T47D (cell line): ENCODE results near the gene PP2D1.
A peak's percentile ranks its signal among the peaks of the same experiment; 100 is the strongest.
"Not testable (repeated sequence)": the region's sequence is repeated elsewhere in the genome, so short reads cannot be mapped to it uniquely, and the experiment has no call there.

Experiments
- DNase-seq, 2 experiments: peaks; one replicate each; pipeline versions ENCODE4 v3.0.0 to v3.0.0-alpha.2; 2011 to 2012; ENCODE audit warnings: low read depth in 1 of 2, low spot score in 1 of 2
- JUND ChIP-seq: IDR thresholded peaks from 2 replicates; pipeline ENCODE4 v1.6.1; 2012; ENCODE audit warnings: low read depth
- in situ Hi-C: cut with HindIII; loops from 2 replicates; pipeline ENCODE4 v1.10.0; 2016; ENCODE audit warnings: low sequenced_read_pairs, low pct_unique_long_range_greater_than_20kb

PP2D1 gene

DNA sequence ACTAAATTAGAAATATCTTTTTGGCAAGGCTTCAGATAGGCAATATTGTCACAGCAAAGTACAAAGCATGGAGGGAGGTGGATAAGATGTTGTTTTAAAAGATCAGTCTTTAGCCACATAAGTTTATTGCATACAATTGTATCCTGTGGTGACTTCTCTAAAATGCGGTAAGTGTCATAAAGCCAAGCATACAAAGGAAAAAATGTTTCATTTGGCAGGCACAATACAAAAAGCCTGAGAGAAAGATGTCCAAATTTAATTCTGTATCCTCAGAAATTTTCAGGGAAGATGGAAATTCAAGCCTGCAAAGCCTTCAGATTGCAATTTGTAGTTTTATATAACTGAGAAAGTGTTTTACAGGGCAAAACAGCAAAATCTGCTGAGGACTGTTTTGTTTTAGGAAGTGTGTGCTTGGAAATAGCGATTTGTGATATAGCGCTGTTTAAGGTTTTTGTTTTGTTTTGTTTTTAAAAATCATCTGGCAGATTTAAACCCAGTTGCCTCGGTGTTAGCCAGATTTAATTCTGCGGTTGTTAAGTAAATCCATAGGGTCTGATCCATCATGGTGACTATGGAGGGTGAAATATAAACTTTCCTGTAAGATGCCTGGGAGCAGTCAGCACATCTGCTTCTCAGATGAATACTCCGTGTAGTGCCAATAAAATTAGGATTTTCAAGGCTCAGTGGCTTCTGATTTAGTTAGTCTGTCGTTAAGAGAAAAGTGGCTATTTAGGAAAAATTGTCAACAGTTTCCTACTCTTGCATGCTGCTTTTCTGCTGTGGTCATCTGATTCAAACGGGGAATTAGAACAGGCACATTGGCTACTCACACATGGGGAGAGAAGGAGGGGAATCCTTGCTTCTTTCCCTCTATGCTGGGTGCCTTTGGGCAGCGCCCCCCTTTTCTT, 36.2 kb upstream of the PP2D1 start:
- in situ Hi-C loops: no loop called here
- no peak for DNase-seq
- no peak for TF ChIP-seq JUND

GRCh38 chr3:20047341-20047779, 35.3 kb upstream of the PP2D1 start:
- no peak for TF ChIP-seq JUND
- no peak for DNase-seq
- in situ Hi-C loops: no loop called here

- DNase-seq: no peak
- in situ Hi-C loops: no loop called here
- no peak for TF ChIP-seq JUND
These were observed 34.5 kb upstream of the PP2D1 start for GRCh38 chr3:20046556-20046955.

DNA sequence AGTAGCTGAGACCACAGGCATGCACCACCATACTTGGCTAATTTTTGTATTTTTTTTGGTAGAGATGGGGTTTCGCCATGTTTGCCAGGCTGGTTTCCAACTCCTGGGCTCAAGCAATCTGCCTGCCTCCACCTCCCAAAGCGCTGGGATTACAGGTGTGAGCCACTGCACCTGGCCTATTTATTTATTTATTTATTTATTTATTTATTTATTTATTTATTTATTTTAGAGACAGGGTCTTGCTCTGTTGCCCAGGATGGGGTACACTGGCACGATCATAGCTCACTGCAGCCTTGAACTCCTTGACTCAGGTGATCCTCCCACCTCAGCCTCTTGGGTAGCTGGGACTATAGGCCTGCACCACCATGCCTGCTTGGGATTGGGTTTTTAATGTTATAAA, 33.1 kb upstream of the PP2D1 start:
- in situ Hi-C loops, DNase-seq: not testable (repeated sequence)

DNA sequence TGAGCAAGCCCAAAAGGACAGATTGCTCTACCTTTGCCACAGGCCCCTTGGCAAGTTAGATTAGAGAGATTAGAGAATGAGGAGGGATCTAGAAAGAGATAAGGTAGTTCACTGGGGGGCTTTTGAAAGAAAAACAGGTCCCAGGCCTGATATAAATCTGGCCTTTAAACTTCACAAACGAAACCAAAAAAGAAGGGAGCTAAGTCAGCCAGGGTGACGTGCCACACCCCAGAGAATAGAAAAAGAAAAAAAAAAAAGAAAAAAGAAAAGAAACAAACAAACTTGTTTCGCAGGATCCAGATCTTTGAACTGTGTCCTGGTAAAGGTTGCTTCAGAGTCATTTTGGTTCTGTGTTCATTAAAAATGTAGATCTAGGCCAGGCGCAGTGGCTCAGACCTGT, 31.8 kb upstream of the PP2D1 start:
- in situ Hi-C loops: no loop called here

GRCh38 chr3:20043396-20043795, 31.3 kb upstream of the PP2D1 start:
- in situ Hi-C loops: no loop called here
- DNase-seq: peak in 1 of 2 experiments; percentile 47
- TF ChIP-seq JUND: no peak

More for the DNA sequence above, 31.8 kb upstream of the PP2D1 start:
- DNase-seq: no peak
- TF ChIP-seq JUND: no peak

DNA sequence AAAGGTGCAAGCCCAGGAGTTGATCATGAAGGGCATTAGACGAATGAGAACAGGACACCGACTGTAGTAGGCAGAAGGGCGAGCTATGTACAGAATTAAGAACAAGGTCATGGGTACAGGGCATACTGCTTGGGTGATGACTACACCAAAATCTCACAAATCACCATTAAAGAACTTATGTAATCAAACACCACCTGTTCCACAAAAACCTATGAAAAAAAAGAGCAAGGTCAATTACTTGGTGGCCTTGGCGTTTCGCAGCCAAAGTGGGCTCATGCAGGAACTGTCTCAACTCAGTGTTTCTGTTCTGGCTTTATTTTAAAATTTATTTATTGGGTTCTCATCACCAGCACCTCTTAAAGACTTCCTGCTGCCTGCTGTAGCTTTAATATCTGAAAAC, 30.3 kb upstream of the PP2D1 start:
- in situ Hi-C loops: no loop called here
- no peak for DNase-seq
- TF ChIP-seq JUND: no peak

GRCh38 chr3:20041197-20041780, 29.2 kb upstream of the PP2D1 start:
- in situ Hi-C loops: no loop called here
- peak; percentile 65 to 80 for DNase-seq

DNA sequence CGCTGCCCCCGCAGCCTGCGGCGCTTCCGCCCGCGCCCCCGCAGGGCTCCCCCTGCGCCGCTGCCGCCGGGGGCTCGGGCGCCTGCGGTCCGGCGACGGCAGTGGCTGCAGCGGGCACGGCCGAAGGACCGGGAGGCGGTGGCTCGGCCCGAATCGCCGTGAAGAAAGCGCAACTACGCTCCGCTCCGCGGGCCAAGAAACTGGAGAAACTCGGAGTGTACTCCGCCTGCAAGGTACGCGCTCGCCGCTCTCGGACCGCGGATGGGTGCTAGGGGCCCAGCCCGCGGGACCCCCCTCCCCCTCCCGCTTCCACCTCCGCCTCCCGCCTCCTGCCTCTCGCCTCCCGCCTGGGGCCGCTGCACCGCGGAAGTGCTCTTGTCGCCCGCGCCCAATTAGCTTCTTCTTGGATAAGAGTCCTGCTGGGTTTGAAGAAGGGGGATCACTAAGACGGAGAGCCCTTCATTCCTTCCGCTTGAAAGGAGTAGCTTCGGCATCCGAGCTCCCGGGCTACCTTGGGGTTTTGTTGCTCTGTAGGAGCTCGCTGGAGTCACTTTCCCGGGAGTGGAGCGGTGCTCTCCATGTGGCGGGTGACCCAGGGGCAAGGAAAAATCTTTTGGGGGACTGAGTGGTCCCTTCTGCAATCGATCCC, 28.6 kb upstream of the PP2D1 start:
- in situ Hi-C loops: no loop called here
- DNase-seq: peak; percentile 66 to 78
- TF ChIP-seq JUND: no peak

More at GRCh38 chr3:20041197-20041780, 29.2 kb upstream of the PP2D1 start:
- TF ChIP-seq JUND: no peak

- TF ChIP-seq JUND: no peak
- in situ Hi-C loops: no loop called here
- DNase-seq: peak; percentile 54 to 80
These were observed 27.9 kb upstream of the PP2D1 start, which contains the start of gene KAT2B for GRCh38 chr3:20039765-20040547. TSS of gene KAT2B (plus strand) at chr3:20040446. CDS start at chr3:20040478, 32 bp downstream.

DNA sequence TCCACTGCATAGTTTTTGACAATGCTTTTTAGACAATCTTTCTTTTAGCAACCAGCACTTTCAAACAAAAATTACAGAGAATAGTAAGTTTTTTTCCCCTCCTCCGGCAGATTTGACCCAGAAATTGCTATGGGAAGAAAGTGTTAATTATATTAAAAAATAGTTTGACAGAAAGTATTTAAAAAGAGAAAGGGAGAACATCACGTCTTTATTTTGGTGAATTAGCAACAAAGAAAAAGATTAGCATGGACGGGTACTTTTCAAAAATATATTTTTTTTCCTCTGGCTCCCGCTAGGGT, 27.4 kb upstream of the PP2D1 start:
- no peak for DNase-seq
- in situ Hi-C loops: no loop called here
- TF ChIP-seq JUND: no peak

DNA sequence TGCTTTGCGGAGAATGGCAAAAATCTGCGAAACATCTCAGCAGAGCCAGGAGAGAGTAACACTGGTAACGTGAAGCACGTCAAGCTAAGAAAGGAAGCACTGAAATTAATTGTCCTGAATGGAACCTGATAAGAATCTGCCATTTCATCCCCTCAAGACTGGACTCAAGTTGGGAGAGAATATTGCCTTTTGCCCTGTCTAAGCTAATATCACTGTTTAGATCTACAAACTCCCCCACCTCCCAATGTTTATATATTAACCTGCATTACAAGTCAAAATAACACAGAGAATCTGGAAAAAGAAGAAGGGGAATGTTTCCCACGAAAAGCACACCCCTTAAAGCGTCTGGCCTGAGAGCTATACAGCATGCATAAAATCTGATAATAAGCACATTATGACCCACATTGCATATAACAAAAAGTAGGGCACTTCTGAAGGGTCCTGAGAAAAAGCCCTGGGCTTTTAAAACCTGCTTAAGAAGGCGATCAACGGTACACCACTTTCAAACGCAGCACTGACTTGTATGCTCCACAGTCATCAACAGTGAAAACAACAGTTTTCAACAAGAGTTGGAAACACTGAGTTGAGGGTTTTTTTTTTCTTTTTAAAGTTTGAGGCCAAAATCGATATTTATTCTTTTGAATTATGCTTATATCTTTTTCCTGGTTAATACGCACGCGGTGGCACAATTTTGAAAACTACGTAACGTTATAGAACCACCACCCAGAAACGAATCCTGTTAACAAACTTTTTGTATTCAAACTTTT, 26.8 kb upstream of the PP2D1 start:
- TF ChIP-seq JUND: no peak
- DNase-seq: no peak
- in situ Hi-C loops: no loop called here
